OCI-LY1 (cell line): Measurements from ENCODE around the gene NACC1.

Experiments used
- H2AFZ ChIP-seq: fragments of 200-600 bp; sonication (generic), shearing (Covaris generic); 2 replicates; pipeline ENCODE4 v1.6.0; 2014; ENCODE audit warnings: antibody characterized with exemption, mild to moderate bottlenecking, low read length
- H3F3A ChIP-seq: fragments of 200-600 bp; sonication (generic), shearing (Covaris generic); 2 replicates; pipeline ENCODE4 v1.6.0; 2014; ENCODE audit warnings: mild to moderate bottlenecking, antibody characterized with exemption, low read length, moderate library complexity; ENCODE audit not compliant: insufficient read depth
- H3K27ac ChIP-seq: fragments of 200-600 bp; sonication (generic); 2 replicates; pipeline ENCODE4 v1.5.1; 2014; ENCODE audit warnings: low read length, mixed run types, mild to moderate bottlenecking, low read depth; ENCODE audit not compliant: poor library complexity, severe bottlenecking
- H3K27me3 ChIP-seq: fragments of 200-600 bp; sonication (generic); 2 replicates; pipeline ENCODE4 v1.6.0; 2014; ENCODE audit warnings: antibody characterized with exemption, mild to moderate bottlenecking, low read length, moderate library complexity; ENCODE audit not compliant: insufficient read depth
- H3K36me3 ChIP-seq: fragments of 200-600 bp; sonication (generic); 2 replicates; pipeline ENCODE4 v1.6.1; 2014; ENCODE audit warnings: mild to moderate bottlenecking, antibody characterized with exemption, low read length, moderate library complexity, mixed read lengths; ENCODE audit not compliant: insufficient read depth
- H3K4me1 ChIP-seq: fragments of 200-600 bp; sonication (generic); 2 replicates; pipeline ENCODE4 v1.5.1; 2014; ENCODE audit warnings: mild to moderate bottlenecking, low read length, moderate library complexity; ENCODE audit not compliant: insufficient read depth, severe bottlenecking
- H3K4me2 ChIP-seq: fragments of 200-600 bp; sonication (generic), shearing (Covaris generic); 2 replicates; pipeline ENCODE4 v1.6.1; 2014; ENCODE audit warnings: low read length
- H3K4me3 ChIP-seq: fragments of 200-600 bp; sonication (generic); 2 replicates; pipeline ENCODE4 v1.5.1; 2014; ENCODE audit warnings: low read length, low read depth, mild to moderate bottlenecking, mixed read lengths; ENCODE audit not compliant: poor library complexity, severe bottlenecking
- H3K79me2 ChIP-seq: fragments of 200-600 bp; shearing (Covaris generic); 2 replicates; pipeline ENCODE4 v1.6.1; 2016; ENCODE audit warnings: mixed run types, low read length, mixed read lengths; ENCODE audit not compliant: insufficient read depth
- H3K9ac ChIP-seq: fragments of 200-600 bp; sonication (generic), shearing (Covaris generic); 2 replicates; pipeline ENCODE4 v1.6.1; 2014; ENCODE audit warnings: mild to moderate bottlenecking, low read length, mixed read lengths
- H3K9me2 ChIP-seq: fragments of 200-600 bp; sonication (generic), shearing (Covaris generic); 2 replicates; pipeline ENCODE4 v1.6.1; 2014; ENCODE audit warnings: low read depth, mild to moderate bottlenecking, low read length, mixed read lengths
- H3K9me3 ChIP-seq: fragments of 200-600 bp; shearing (Covaris generic); 2 replicates; pipeline ENCODE4 v1.6.1; 2014; ENCODE audit warnings: low read length, mixed read lengths
- H4K20me1 ChIP-seq: fragments of 200-600 bp; sonication (generic), shearing (Covaris generic); 2 replicates; pipeline ENCODE4 v1.6.0; 2016; ENCODE audit warnings: mild to moderate bottlenecking, low read length; ENCODE audit not compliant: insufficient read depth
- EZH2 ChIP-seq: fragments of 200-600 bp; sonication (generic), shearing (Covaris generic); IDR thresholded peaks from 2 replicates; pipeline ENCODE4 v1.8.0; 2017; ENCODE audit warnings: borderline replicate concordance, mixed run types, mild to moderate bottlenecking, antibody characterized with exemption, low read length, moderate library complexity, mixed read lengths
- TF ChIP-seq, protein P1 (sequence below): fragments of 200-600 bp; sonication (generic), shearing (Covaris generic); IDR thresholded peaks from 2 replicates; pipeline ENCODE4 v1.5.1; 2017; ENCODE audit warnings: mild to moderate bottlenecking, antibody characterized with exemption, low read length, moderate library complexity, mixed read lengths

The NACC1 gene

DNA sequence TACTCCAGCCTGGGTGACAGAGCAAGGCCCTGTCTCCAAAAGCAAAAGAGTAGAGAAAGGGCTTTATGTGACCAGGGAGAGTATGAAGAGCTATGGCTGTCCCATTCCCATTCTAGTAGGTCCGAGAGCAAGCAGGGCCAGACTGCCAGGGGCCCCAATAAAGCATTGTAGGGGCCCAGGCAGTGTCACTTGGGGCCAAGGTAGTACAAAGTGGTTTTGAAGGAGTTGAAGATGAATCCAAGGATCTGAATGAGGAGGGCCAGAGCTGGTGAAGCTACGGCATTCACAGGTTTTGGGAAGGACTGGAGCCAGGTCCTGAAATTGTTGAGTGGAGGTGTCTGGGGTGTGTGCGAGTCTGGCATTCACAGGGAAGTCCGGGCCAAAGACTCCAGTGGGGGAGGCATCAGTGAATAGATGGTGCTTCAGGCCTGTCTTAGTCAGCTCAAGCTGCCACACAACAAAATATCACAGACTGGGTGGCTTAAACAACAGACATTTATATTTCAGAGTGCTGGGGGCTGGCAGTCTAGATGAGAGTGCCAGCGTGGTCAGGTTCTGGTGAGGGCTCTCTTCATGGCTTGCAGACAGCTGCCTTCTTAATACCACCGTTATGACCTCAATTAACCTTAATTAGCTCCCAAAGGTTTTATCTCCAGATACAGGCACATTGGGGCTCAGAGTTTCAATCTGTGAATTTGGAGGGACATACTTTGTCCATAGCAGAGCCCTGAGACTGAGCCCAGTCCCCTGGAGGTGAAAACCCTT is 9.9 kb downstream of the NACC1 start:
- no peak for TF ChIP-seq EZH2
- TF ChIP-seq, protein P1, sequence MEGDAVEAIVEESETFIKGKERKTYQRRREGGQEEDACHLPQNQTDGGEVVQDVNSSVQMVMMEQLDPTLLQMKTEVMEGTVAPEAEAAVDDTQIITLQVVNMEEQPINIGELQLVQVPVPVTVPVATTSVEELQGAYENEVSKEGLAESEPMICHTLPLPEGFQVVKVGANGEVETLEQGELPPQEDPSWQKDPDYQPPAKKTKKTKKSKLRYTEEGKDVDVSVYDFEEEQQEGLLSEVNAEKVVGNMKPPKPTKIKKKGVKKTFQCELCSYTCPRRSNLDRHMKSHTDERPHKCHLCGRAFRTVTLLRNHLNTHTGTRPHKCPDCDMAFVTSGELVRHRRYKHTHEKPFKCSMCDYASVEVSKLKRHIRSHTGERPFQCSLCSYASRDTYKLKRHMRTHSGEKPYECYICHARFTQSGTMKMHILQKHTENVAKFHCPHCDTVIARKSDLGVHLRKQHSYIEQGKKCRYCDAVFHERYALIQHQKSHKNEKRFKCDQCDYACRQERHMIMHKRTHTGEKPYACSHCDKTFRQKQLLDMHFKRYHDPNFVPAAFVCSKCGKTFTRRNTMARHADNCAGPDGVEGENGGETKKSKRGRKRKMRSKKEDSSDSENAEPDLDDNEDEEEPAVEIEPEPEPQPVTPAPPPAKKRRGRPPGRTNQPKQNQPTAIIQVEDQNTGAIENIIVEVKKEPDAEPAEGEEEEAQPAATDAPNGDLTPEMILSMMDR: no peak
- Histone ChIP-seq H3K27ac (no peak overlapping the region), H3K9ac (no peak overlapping the region)

DNA sequence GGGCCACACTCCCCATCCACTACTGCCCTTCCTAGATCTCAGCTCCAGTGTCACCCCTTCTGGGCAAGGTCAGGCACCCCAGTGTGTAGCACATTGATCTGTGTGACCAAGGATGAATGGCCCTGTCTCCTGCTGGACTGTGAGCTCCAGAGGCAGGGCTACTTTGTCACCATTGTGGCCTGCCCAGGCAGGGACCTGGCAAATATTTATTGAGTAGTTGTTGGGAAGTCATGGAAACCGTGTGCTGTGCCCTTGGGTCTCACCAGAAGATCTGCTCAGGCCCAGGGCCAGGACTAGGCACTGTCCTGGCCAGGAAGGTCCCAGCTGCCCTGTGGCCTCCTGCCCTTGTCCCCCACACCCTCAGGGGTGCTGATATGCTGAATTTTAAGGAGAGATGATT is 10.5 kb downstream of the NACC1 start:
- Histone ChIP-seq H3K9ac (no peak overlapping the region), H2AFZ (no peak overlapping the region), H3K4me1 (no peaks in the 10 kb centered on the region), H3K79me2 (peaks cover 20% of the 10 kb centered on the region), H4K20me1 (no peaks in the 10 kb centered on the region), H3K4me2 (no peak overlapping the region), H3K27ac (no peak overlapping the region), H3F3A (no peaks in the 10 kb centered on the region), H3K36me3 (peaks cover 32% of the 10 kb centered on the region; the same call in 1 of the 2 replicates), H3K9me3 (no peaks in the 10 kb centered on the region), H3K9me2 (no peaks in the 10 kb centered on the region), H3K4me3 (no peak overlapping the region), H3K27me3 (no peaks in the 10 kb centered on the region)
- TF ChIP-seq EZH2: no peak
- TF ChIP-seq, protein P1: no peak

More for the DNA sequence above, 9.9 kb downstream of the NACC1 start:
- H3K4me1 ChIP-seq: no peaks in the 10 kb centered on the region
- H3K79me2 ChIP-seq: peaks cover 19% of the 10 kb centered on the region
- H3F3A ChIP-seq: no peaks in the 10 kb centered on the region
- H3K4me3 ChIP-seq: no peak overlapping the region
- no peaks in the 10 kb centered on the region for H4K20me1 ChIP-seq
- H3K9me3 ChIP-seq: no peaks in the 10 kb centered on the region
- peaks cover 28% of the 10 kb centered on the region; the same call in 1 of the 2 replicates for H3K36me3 ChIP-seq
- H3K27me3 ChIP-seq: no peaks in the 10 kb centered on the region
- no peak overlapping the region for H2AFZ ChIP-seq
- H3K9me2 ChIP-seq: no peaks in the 10 kb centered on the region
- H3K4me2 ChIP-seq: no peak overlapping the region

DNA sequence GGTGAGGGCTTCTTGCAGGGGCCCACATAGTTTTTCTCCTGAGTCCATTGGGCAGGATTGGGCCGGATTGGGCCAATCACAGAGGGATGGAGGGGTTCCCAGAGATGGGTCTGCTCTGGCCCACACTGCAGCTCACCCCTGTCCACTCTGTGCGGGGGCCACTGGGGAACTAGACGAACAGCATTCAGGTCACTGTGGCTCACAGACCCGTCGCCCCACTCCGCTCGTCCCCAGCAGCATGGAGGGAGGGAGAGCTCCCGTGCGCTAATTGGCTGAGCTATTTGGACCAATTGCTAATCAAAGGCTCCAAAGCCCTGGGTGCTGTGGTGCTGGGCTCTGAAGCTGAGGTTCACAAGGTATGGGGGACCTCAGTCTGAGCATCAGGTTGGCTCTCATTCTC is 11.3 kb downstream of the NACC1 start:
- peaks cover 24% of the 10 kb centered on the region for H3K79me2 ChIP-seq
- H3K4me3 ChIP-seq: no peak overlapping the region
- no peaks in the 10 kb centered on the region for H3K27me3 ChIP-seq
- no peak overlapping the region for H3K27ac ChIP-seq
- TF ChIP-seq, protein P1: no peak
- no peak for TF ChIP-seq EZH2
- no peaks in the 10 kb centered on the region for H3K4me1 ChIP-seq
- H3K9ac ChIP-seq: no peak overlapping the region
- no peak overlapping the region for H3K4me2 ChIP-seq
- H3F3A ChIP-seq: no peaks in the 10 kb centered on the region
- H4K20me1 ChIP-seq: no peaks in the 10 kb centered on the region
- H3K9me3 ChIP-seq: no peaks in the 10 kb centered on the region
- no peak overlapping the region for H2AFZ ChIP-seq
- H3K9me2 ChIP-seq: no peaks in the 10 kb centered on the region
- peaks cover 34% of the 10 kb centered on the region; the same call in 1 of the 2 replicates for H3K36me3 ChIP-seq
